Memory B cell (primary cell): ENCODE data around the gene CACFD1.
A peak's percentile ranks its signal among the peaks of the same experiment; 100 is the strongest.

ENCODE experiments used
- ATAC-seq: fragments of 150-1000 bp; cut with Tn5 transposase; 2 replicates; pipeline ENCODE4 v1.10.0; 2021; ENCODE audit warnings: low read depth, mild to moderate bottlenecking, moderate library complexity
- DNase-seq, 2 donors: peaks; one replicate each; pipeline ENCODE4 v3.0.0; 2022; ENCODE audit warnings: low spot score in 2 of 2
- H3K27ac Mint-ChIP-seq: one replicate; pipeline ENCODE4 v1.8.0; 2022; ENCODE audit warnings: mild to moderate bottlenecking, moderate library complexity, mixed read lengths
- H3K27me3 Mint-ChIP-seq: one replicate; pipeline ENCODE4 v1.8.0; 2022; ENCODE audit warnings: mixed read lengths
- H3K36me3 Mint-ChIP-seq: one replicate; pipeline ENCODE4 v1.8.0; 2022; ENCODE audit warnings: mild to moderate bottlenecking, mixed read lengths
- H3K4me1 Mint-ChIP-seq: one replicate; pipeline ENCODE4 v1.8.0; 2022; ENCODE audit warnings: mixed read lengths
- H3K4me3 Mint-ChIP-seq: one replicate; pipeline ENCODE4 v1.8.0; 2022; ENCODE audit warnings: mild to moderate bottlenecking, moderate library complexity, mixed read lengths
- H3K9me3 Mint-ChIP-seq: one replicate; pipeline ENCODE4 v1.8.0; 2022; ENCODE audit warnings: mixed read lengths

Gene CACFD1

GRCh38 chr9:133429214-133429613 is 30.6 kb upstream of the CACFD1 start:
- H3K27ac Mint-ChIP-seq: peak overlapping the region; percentile 17
- DNase-seq (no peak), ATAC-seq (no peak)
- no peaks in the 10 kb centered on the region for H3K9me3 Mint-ChIP-seq
- peak overlapping the region; percentile 87 for H3K4me3 Mint-ChIP-seq
- H3K4me1 Mint-ChIP-seq: peaks cover 8% of the 10 kb centered on the region
- no peaks in the 10 kb centered on the region for H3K36me3 Mint-ChIP-seq
- peaks cover 2% of the 10 kb centered on the region for H3K27me3 Mint-ChIP-seq

DNA sequence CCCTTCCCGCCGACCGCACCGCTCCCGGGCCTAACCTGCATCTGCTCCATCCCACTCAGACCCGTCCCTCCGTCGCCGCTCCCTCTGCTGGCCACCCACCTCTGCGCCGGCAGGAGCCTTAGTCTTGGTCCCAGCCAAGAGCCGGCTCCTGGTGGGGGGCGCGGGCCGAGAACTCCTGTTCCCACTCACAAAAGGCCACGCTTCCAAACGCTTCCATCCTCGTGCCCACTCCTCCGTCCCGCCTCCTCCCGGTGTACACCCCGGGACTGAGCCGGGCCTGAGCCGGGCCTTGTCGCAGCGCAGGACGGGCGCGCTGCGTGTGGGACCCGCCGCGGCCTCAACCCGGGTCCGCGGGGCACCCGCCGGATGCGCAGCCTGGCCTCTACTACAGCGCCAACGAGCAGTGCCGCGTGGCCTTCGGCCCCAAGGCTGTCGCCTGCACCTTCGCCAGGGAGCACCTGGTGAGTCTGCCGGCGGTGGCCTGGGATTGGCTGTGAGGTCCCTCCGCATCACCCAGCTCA is 30.1 kb upstream of the CACFD1 start:
- ATAC-seq: peak; percentile 74
- Mint-ChIP-seq H3K9me3 (no peaks in the 10 kb centered on the region), H3K4me3 (peak overlapping the region; percentile 87), H3K4me1 (peaks cover 8% of the 10 kb centered on the region), H3K27ac (peak overlapping the region; percentile 17), H3K36me3 (no peaks in the 10 kb centered on the region), H3K27me3 (peaks cover 2% of the 10 kb centered on the region)
- DNase-seq: no peak

DNA sequence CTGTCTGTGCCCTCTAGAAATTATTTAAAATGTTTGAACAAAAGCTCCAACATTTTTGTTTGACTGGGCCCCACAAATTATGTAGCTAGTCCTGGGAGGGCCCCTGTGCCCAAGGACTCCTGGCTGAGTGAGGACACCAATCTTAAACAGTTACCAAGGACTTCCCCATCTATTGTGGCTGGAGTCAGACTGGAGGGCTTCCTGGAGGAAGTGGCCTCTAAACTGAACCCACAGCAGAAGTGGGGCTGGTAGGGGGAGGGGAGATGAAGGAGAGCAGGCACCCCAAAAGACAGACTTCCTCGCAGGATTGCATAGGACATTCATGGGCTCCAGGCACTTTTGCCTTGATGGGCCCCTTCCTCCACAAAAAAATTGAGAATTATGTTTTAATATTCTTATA is 29.5 kb upstream of the CACFD1 start:
- Mint-ChIP-seq H3K9me3 (no peaks in the 10 kb centered on the region), H3K27me3 (peaks cover 2% of the 10 kb centered on the region), H3K36me3 (no peaks in the 10 kb centered on the region), H3K27ac (no peak overlapping the region), H3K4me1 (peaks cover 8% of the 10 kb centered on the region), H3K4me3 (no peak overlapping the region)
- no peak for DNase-seq
- ATAC-seq: no peak

DNA sequence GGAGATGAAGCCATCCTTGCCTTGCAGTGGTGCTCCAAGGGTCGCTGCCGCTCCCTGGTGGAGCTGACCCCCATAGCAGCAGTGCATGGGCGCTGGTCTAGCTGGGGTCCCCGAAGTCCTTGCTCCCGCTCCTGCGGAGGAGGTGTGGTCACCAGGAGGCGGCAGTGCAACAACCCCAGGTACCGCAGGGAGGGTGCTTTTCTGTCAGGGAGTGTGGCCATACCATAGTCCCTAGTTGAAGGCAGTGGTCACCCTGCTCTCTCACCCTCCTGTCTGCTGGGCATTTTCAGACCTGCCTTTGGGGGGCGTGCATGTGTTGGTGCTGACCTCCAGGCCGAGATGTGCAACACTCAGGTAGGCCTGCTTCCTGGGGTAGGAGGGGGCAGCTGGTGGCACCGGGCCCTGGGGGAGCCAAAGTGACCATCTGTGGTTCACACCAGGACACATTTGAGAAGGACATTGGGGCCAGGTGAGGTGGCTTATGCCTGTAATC is 26.4 kb upstream of the CACFD1 start:
- H3K4me3 Mint-ChIP-seq: no peak overlapping the region
- DNase-seq: no peak

DNA sequence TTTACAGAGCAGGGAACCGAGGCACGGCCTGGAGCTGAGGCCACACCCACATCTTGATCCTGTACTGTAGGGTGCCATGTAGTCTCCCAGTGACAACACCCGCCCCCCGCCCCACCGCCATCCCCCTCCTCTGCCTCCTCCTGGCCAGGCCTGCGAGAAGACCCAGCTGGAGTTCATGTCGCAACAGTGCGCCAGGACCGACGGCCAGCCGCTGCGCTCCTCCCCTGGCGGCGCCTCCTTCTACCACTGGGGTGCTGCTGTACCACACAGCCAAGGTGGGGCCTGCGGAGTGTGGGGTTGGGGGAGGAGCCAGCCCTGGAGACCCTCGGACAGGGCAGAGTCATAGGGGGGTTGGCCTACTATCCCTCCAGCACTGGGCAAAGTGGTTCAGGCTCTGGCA is 23.1 kb upstream of the CACFD1 start:
- Mint-ChIP-seq H3K36me3 (no peaks in the 10 kb centered on the region), H3K9me3 (no peaks in the 10 kb centered on the region), H3K27me3 (no peaks in the 10 kb centered on the region), H3K4me3 (no peak overlapping the region), H3K4me1 (peaks cover 16% of the 10 kb centered on the region), H3K27ac (no peak overlapping the region)
- no peak for DNase-seq
- ATAC-seq: no peak

More for the DNA sequence above, 26.4 kb upstream of the CACFD1 start:
- H3K27ac Mint-ChIP-seq: no peak overlapping the region
- no peaks in the 10 kb centered on the region for H3K9me3 Mint-ChIP-seq
- ATAC-seq: no peak
- H3K27me3 Mint-ChIP-seq: peaks cover 2% of the 10 kb centered on the region
- peaks cover 9% of the 10 kb centered on the region for H3K4me1 Mint-ChIP-seq
- no peaks in the 10 kb centered on the region for H3K36me3 Mint-ChIP-seq

GRCh38 chr9:133437753-133438531 is 21.8 kb upstream of the CACFD1 start:
- H3K4me1 Mint-ChIP-seq: peaks cover 20% of the 10 kb centered on the region
- DNase-seq (no peak), ATAC-seq (no peak)
- H3K4me3 Mint-ChIP-seq: no peak overlapping the region
- H3K27ac Mint-ChIP-seq: no peak overlapping the region
- no peaks in the 10 kb centered on the region for H3K36me3 Mint-ChIP-seq
- no peaks in the 10 kb centered on the region for H3K27me3 Mint-ChIP-seq
- no peaks in the 10 kb centered on the region for H3K9me3 Mint-ChIP-seq

- Mint-ChIP-seq H3K27me3 (no peaks in the 10 kb centered on the region), H3K4me3 (no peak overlapping the region), H3K9me3 (no peaks in the 10 kb centered on the region), H3K36me3 (no peaks in the 10 kb centered on the region), H3K27ac (peak overlapping the region; percentile 15), H3K4me1 (peaks cover 20% of the 10 kb centered on the region)
- no peak for ATAC-seq
- DNase-seq: no peak
These were observed 20.4 kb upstream of the CACFD1 start for GRCh38 chr9:133439337-133439736.

DNA sequence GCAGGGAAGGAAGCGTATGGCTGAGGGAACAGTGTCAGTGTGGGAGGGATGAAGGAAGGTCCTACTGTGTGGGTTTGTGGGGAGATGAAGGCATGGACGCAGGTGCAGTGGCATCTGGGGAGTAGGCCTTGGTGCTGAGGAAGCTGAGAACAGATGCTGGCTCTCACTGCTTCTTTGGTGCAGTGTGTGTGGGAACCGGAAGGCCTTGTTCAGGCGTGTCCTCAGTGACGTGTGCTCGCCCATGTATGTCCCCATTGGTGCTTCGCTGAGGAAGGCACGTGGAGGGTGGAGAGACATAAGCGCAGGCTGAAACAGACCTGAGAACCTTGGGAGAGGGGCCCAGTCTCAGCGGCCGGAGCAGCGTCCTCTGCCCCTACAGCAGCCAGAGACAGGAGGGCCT is 18.9 kb upstream of the CACFD1 start:
- peak overlapping the region; percentile 92 for H3K27ac Mint-ChIP-seq
- ATAC-seq (peak; percentile 98), DNase-seq (peak; percentile 56 to 62)

DNA sequence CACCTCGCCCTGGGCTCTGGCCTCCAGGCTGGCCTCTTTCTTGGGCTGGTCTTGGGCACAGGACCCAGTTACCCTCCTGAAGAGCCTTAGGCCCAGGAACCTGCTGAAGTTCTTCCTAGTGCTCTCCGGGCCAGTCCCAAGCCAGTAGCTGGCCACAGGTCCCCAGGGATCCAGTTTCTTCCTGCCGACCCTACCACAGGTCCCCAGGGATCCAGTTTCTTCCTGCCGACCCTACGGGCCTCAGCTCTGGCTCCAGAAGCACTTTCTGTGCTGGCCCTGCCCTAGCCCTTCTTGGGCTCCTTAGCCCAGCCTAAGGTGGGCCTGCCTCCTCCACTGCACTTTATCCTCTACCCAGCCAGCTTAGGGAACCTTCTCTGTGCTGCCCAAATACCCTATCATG is 18.2 kb upstream of the CACFD1 start:
- ATAC-seq (no peak), DNase-seq (no peak)
- H3K4me1 Mint-ChIP-seq: peaks cover 20% of the 10 kb centered on the region
- H3K36me3 Mint-ChIP-seq: no peaks in the 10 kb centered on the region
- H3K9me3 Mint-ChIP-seq: no peaks in the 10 kb centered on the region
- H3K27me3 Mint-ChIP-seq: peaks cover 1% of the 10 kb centered on the region
- H3K4me3 Mint-ChIP-seq: peak overlapping the region; percentile 56
- peak overlapping the region; percentile 92 for H3K27ac Mint-ChIP-seq

More for the DNA sequence above, 18.9 kb upstream of the CACFD1 start:
- Mint-ChIP-seq H3K27me3 (no peaks in the 10 kb centered on the region), H3K4me3 (no peak overlapping the region), H3K9me3 (no peaks in the 10 kb centered on the region), H3K36me3 (no peaks in the 10 kb centered on the region), H3K4me1 (peaks cover 20% of the 10 kb centered on the region)

DNA sequence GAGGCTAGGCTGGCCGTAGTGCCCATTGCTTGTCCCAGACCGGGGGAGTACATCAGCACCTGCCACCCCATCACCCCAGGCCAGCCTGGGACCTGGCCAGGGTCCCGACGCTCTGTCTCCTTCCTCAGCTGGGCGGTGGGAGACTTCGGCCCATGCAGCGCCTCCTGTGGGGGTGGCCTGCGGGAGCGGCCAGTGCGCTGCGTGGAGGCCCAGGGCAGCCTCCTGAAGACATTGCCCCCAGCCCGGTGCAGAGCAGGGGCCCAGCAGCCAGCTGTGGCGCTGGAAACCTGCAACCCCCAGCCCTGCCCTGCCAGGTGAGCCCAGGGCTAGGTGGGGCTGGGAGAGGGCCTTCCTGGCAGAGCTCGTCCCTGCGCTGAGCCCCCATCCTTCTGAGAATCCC is 16.5 kb upstream of the CACFD1 start:
- no peak for DNase-seq
- H3K4me3 Mint-ChIP-seq: no peak overlapping the region
- H3K27ac Mint-ChIP-seq: no peak overlapping the region
- H3K36me3 Mint-ChIP-seq: no peaks in the 10 kb centered on the region
- ATAC-seq: no peak
- no peaks in the 10 kb centered on the region for H3K9me3 Mint-ChIP-seq
- H3K27me3 Mint-ChIP-seq: peaks cover 1% of the 10 kb centered on the region
- H3K4me1 Mint-ChIP-seq: peaks cover 16% of the 10 kb centered on the region

DNA sequence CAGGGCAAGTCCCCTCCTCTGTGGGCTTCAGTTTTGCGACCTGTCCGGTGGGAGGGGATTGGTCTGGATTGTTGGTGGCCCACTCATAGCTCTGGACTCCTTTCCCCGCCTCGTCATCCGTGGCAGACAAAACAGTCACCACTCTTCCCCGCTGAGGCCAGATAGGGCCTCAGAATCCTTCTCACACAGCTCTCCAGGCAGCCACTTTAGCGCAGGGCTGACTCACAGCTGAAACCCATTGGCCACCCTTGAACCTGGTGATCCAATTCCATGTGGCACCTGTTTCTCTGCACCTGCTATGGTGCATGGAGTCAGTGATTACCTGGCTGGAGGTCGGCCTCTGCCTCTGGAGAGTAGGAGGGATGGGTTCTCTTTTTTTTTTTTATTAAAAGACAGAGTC is 15.8 kb upstream of the CACFD1 start:
- H3K4me3 Mint-ChIP-seq: no peak overlapping the region
- H3K27ac Mint-ChIP-seq: peak overlapping the region; percentile 53
- no peaks in the 10 kb centered on the region for H3K9me3 Mint-ChIP-seq
- H3K4me1 Mint-ChIP-seq: peaks cover 16% of the 10 kb centered on the region
- H3K36me3 Mint-ChIP-seq: no peaks in the 10 kb centered on the region
- peaks cover 1% of the 10 kb centered on the region for H3K27me3 Mint-ChIP-seq
- no peak for ATAC-seq
- DNase-seq: no peak

GRCh38 chr9:133445293-133445969 is 14.3 kb upstream of the CACFD1 start:
- no peaks in the 10 kb centered on the region for H3K36me3 Mint-ChIP-seq
- no peak for DNase-seq
- no peak for ATAC-seq
- H3K4me3 Mint-ChIP-seq: no peak overlapping the region
- H3K4me1 Mint-ChIP-seq: peaks cover 13% of the 10 kb centered on the region
- H3K27me3 Mint-ChIP-seq: peaks cover 1% of the 10 kb centered on the region
- no peak overlapping the region for H3K27ac Mint-ChIP-seq
- no peaks in the 10 kb centered on the region for H3K9me3 Mint-ChIP-seq

DNA sequence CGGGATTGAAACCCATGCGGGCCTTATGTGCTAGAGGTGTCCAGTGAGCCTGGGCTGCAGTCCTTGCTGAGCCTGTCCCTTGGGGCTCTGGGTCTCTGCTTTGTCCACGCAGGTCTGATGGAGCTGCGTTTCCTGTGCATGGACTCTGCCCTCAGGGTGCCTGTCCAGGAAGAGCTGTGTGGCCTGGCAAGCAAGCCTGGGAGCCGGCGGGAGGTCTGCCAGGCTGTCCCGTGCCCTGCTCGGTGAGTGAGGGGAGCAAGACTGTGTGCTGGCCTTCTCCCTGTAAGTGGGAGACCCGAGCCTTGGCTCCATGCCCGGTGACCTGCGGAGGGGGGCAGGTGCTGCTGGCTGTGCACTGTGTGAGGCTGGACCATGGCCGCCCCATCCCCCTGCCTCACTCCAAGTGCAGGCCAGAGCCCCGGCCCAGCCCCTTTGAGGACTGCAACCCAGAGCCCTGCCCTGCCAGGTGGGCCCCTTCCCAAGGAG is 11.2 kb upstream of the CACFD1 start:
- no peaks in the 10 kb centered on the region for H3K4me1 Mint-ChIP-seq
- peaks cover 1% of the 10 kb centered on the region for H3K27me3 Mint-ChIP-seq
- H3K36me3 Mint-ChIP-seq: no peaks in the 10 kb centered on the region
- no peak overlapping the region for H3K4me3 Mint-ChIP-seq
- no peak overlapping the region for H3K27ac Mint-ChIP-seq
- DNase-seq: no peak
- H3K9me3 Mint-ChIP-seq: no peaks in the 10 kb centered on the region
- no peak for ATAC-seq

DNA sequence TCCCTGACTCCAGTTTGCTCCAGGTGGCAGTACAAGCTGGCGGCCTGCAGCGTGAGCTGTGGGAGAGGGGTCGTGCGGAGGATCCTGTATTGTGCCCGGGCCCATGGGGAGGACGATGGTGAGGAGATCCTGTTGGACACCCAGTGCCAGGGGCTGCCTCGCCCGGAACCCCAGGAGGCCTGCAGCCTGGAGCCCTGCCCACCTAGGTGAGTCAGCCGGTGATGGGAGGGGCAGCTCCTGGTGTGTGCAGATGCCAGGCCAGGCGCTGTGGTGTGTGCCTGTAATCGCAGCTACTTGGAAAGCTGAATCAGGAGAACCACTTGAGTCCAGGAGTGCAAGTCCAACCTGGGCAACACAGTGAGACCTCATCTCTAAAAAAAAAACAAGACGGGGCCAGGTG is 10.0 kb upstream of the CACFD1 start:
- Mint-ChIP-seq H3K4me3 (no peak overlapping the region), H3K36me3 (no peaks in the 10 kb centered on the region), H3K27me3 (peaks cover 1% of the 10 kb centered on the region), H3K27ac (no peak overlapping the region), H3K9me3 (no peaks in the 10 kb centered on the region), H3K4me1 (no peaks in the 10 kb centered on the region)
- no peak for DNase-seq
- no peak for ATAC-seq
